ENCODE data around the gene ARIH1. TPM values are rescaled to one million over a fixed set of nuclear protein-coding genes. Genes with fewer than 3 reads are reported as not detected.

Gene ARIH1
- total and polyA plus RNA-seq, 2 experiments from 2014 or later, result 24.5 to 29.5 TPM

- Histone ChIP-seq H3K4me3 (peak overlapping the region; percentile 19; the same call in 1 of the 2 replicates), H3K27me3 (replicated peaks; ENCODE audit: insufficient read depth) (no peaks in the 10 kb centered on the region), H3K4me2 (ENCODE audit: unreplicated experiment) (peak overlapping the region; percentile 86), H4K20me1 (ENCODE audit: insufficient read depth) (peaks cover 59% of the 10 kb centered on the region), H3K27ac (peak overlapping the region; percentile 62), H3K4me1 (ENCODE audit: insufficient read depth) (peaks cover 55% of the 10 kb centered on the region), H3K79me2 (ENCODE audit: insufficient read depth) (peaks cover 98% of the 10 kb centered on the region), H3K9me3 (ENCODE audit: low read depth) (no peaks in the 10 kb centered on the region), H3K36me3 (ENCODE audit: low read depth) (no peaks in the 10 kb centered on the region), H3K9ac (no peak overlapping the region), H3F3A (ENCODE audit: insufficient read depth) (peaks cover 30% of the 10 kb centered on the region), H3K9me2 (ENCODE audit: insufficient read depth) (no peaks in the 10 kb centered on the region), H2AFZ (no peak overlapping the region)
- in situ Hi-C loops (cut with MboI), result no loop called here
- TF ChIP-seq EZH2 (IDR thresholded peaks at IDR 0.05; ENCODE audit: insufficient read depth, poor library complexity, severe bottlenecking) (no peak), EZH2phosphoT487 (IDR thresholded peaks at IDR 0.05; ENCODE audit: insufficient read depth, low read depth) (no peak)
- peak; percentile 42 for DNase-seq
Observed at GRCh38 chr15:72492733-72493132, 18.6 kb downstream of the ARIH1 start.

DNA sequence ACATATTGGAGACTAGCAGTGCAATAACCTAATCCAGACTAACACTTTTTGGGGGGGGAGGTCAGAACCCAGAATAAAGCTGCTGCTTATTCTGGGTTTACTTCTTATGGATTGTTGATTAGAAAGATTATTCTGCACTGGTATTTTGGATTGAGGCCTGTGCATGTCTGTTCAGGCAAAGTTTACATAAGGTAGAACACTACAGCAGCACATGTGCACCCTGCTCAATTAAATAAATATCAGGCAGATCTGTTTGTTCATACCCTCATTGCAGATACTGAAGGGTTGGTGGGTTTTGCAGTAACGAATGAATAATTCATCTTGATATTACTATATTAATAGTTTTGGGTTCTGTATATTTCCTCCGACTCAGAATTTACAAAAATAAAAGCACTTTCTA lies 19.1 kb downstream of the ARIH1 start:
- peaks cover 50% of the 10 kb centered on the region for H3K4me1 ChIP-seq (ENCODE audit: insufficient read depth)
- no peak overlapping the region for H2AFZ ChIP-seq
- peaks cover 56% of the 10 kb centered on the region for H4K20me1 ChIP-seq (ENCODE audit: insufficient read depth)
- 88 to 93% methylated on average over 2 of the region's 2 CpGs for WGBS, 2 experiments (ENCODE audit: low coverage in 1 of 2, low lambda C conversion rate in 2 of 2, missing lambda C conversion rate in 2 of 2)
- DNase-seq, result no peak
- H3K9ac ChIP-seq, result no peak overlapping the region
- no peaks in the 10 kb centered on the region for H3K36me3 ChIP-seq (ENCODE audit: low read depth)
- H3F3A ChIP-seq (ENCODE audit: insufficient read depth), result peaks cover 28% of the 10 kb centered on the region
- no peaks in the 10 kb centered on the region for H3K9me2 ChIP-seq (ENCODE audit: insufficient read depth)
- TF ChIP-seq EZH2phosphoT487 (IDR thresholded peaks at IDR 0.05; ENCODE audit: insufficient read depth, low read depth) (no peak), EZH2 (IDR thresholded peaks at IDR 0.05; ENCODE audit: insufficient read depth, poor library complexity, severe bottlenecking) (no peak)
- no peak overlapping the region for H3K4me3 ChIP-seq
- H3K79me2 ChIP-seq (ENCODE audit: insufficient read depth), result peaks cover 98% of the 10 kb centered on the region
- H3K4me2 ChIP-seq (ENCODE audit: unreplicated experiment), result peak overlapping the region; percentile 86
- H3K27ac ChIP-seq, result peak overlapping the region; percentile 62; the same call in 1 of the 2 replicates
- H3K27me3 ChIP-seq (replicated peaks; ENCODE audit: insufficient read depth), result no peaks in the 10 kb centered on the region
- no peaks in the 10 kb centered on the region for H3K9me3 ChIP-seq (ENCODE audit: low read depth)
- in situ Hi-C loops (cut with MboI), result no loop called here

DNA sequence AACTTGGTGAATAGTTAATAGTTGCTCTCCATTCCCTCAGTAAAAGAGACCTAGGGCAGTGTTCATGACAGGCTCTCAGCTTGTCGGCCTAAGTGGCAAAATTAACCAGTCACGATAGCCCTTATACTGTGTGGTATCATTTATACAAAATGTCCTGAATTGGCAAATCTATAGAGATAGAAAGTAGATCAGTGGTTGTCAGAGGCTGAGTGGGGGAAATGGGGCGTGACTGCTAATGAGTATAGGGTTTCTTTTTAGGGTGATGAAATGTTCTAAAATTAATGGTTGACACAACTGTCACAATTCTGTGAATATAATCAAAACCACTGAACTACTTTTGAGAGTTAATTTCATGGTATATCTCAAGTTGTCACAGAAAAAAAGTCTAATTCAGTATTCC lies 20.9 kb downstream of the ARIH1 start:
- Histone ChIP-seq H3K27ac (no peak overlapping the region), H4K20me1 (ENCODE audit: insufficient read depth) (peaks cover 40% of the 10 kb centered on the region), H3K4me2 (ENCODE audit: unreplicated experiment) (no peak overlapping the region), H3K9me3 (ENCODE audit: low read depth) (no peaks in the 10 kb centered on the region), H3F3A (ENCODE audit: insufficient read depth) (peaks cover 28% of the 10 kb centered on the region), H3K4me1 (ENCODE audit: insufficient read depth) (peaks cover 43% of the 10 kb centered on the region), H3K27me3 (replicated peaks; ENCODE audit: insufficient read depth) (no peaks in the 10 kb centered on the region), H3K9me2 (ENCODE audit: insufficient read depth) (no peaks in the 10 kb centered on the region), H2AFZ (no peak overlapping the region), H3K9ac (no peak overlapping the region), H3K4me3 (no peak overlapping the region), H3K36me3 (ENCODE audit: low read depth) (no peaks in the 10 kb centered on the region), H3K79me2 (ENCODE audit: insufficient read depth) (peaks cover 98% of the 10 kb centered on the region)
- DNase-seq, result no peak
- 85 to 91% methylated on average over 3 of the region's 3 CpGs for WGBS, 2 experiments (ENCODE audit: low coverage in 1 of 2, low lambda C conversion rate in 2 of 2, missing lambda C conversion rate in 2 of 2)
- TF ChIP-seq EZH2phosphoT487 (IDR thresholded peaks at IDR 0.05; ENCODE audit: insufficient read depth, low read depth), result no peak
- TF ChIP-seq EZH2 (IDR thresholded peaks at IDR 0.05; ENCODE audit: insufficient read depth, poor library complexity, severe bottlenecking), result no peak
- in situ Hi-C loops (cut with MboI), result no loop called here

DNA sequence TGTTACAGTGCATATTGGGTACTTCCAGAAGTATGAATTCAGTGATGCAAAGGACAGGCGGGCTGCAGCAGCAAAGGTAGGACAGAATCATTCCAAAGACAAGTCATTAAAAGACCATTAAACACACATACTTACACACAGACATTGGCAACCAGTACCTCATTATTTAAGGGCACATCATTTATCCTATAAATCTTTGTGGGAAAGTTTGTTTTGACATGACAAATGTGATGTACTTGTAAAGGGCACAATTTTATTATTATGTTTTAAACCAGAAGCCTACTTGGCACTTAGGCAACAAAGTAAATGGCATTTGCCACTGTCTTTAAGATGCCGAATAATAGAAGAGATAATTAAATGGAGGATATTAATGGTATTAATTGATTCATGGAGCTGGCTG lies 22.7 kb downstream of the ARIH1 start:
- Histone ChIP-seq H3K27ac (no peak overlapping the region), H2AFZ (no peak overlapping the region), H3K9ac (no peak overlapping the region), H3F3A (ENCODE audit: insufficient read depth) (peaks cover 21% of the 10 kb centered on the region), H3K27me3 (replicated peaks; ENCODE audit: insufficient read depth) (no peaks in the 10 kb centered on the region), H3K9me2 (ENCODE audit: insufficient read depth) (no peaks in the 10 kb centered on the region), H3K4me2 (ENCODE audit: unreplicated experiment) (no peak overlapping the region), H3K4me1 (ENCODE audit: insufficient read depth) (peaks cover 34% of the 10 kb centered on the region), H3K9me3 (ENCODE audit: low read depth) (no peaks in the 10 kb centered on the region), H3K36me3 (ENCODE audit: low read depth) (no peaks in the 10 kb centered on the region), H4K20me1 (ENCODE audit: insufficient read depth) (peaks cover 35% of the 10 kb centered on the region), H3K4me3 (no peak overlapping the region), H3K79me2 (ENCODE audit: insufficient read depth) (peaks cover 98% of the 10 kb centered on the region)
- 50 to 53% methylated on average over 2 of the region's 2 CpGs for WGBS, 2 experiments (ENCODE audit: low coverage in 1 of 2, low lambda C conversion rate in 2 of 2, missing lambda C conversion rate in 2 of 2)
- DNase-seq, result no peak
- TF ChIP-seq EZH2phosphoT487 (IDR thresholded peaks at IDR 0.05; ENCODE audit: insufficient read depth, low read depth), result no peak
- in situ Hi-C loops (cut with MboI), result no loop called here

DNA sequence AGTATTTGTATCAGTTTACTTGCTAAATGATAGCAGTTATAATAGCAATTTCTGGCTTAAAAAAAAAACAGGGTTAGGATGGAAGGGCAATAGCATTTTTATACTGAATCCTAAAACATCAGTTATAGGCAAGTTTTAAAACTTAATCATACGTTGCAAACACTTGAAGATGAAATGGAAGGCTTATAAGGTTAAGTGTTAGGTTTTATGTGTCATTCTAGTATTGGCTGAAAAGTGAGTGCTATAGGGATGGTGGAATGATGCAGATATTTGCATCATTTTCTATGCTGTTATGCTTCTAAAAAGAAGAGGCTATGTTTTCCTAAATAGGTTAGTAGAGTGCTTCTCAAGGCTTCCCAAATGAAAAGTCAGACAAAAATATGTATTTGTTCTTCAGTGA lies 23.3 kb downstream of the ARIH1 start:
- Histone ChIP-seq H3K79me2 (ENCODE audit: insufficient read depth) (peaks cover 100% of the 10 kb centered on the region), H3K4me1 (ENCODE audit: insufficient read depth) (peaks cover 35% of the 10 kb centered on the region), H3F3A (ENCODE audit: insufficient read depth) (peaks cover 16% of the 10 kb centered on the region), H3K4me3 (no peak overlapping the region), H2AFZ (no peak overlapping the region), H3K9me2 (ENCODE audit: insufficient read depth) (no peaks in the 10 kb centered on the region), H3K27ac (no peak overlapping the region), H3K36me3 (ENCODE audit: low read depth) (no peaks in the 10 kb centered on the region), H3K9me3 (ENCODE audit: low read depth) (no peaks in the 10 kb centered on the region), H3K9ac (no peak overlapping the region), H3K27me3 (replicated peaks; ENCODE audit: insufficient read depth) (no peaks in the 10 kb centered on the region), H3K4me2 (ENCODE audit: unreplicated experiment) (no peak overlapping the region), H4K20me1 (ENCODE audit: insufficient read depth) (peaks cover 39% of the 10 kb centered on the region)
- in situ Hi-C loops (cut with MboI), result no loop called here
- DNase-seq, result no peak
- TF ChIP-seq EZH2phosphoT487 (IDR thresholded peaks at IDR 0.05; ENCODE audit: insufficient read depth, low read depth) (no peak), EZH2 (IDR thresholded peaks at IDR 0.05; ENCODE audit: insufficient read depth, poor library complexity, severe bottlenecking) (no peak)
- WGBS, 2 experiments (ENCODE audit: low coverage in 1 of 2, low lambda C conversion rate in 2 of 2, missing lambda C conversion rate in 2 of 2), result 45 to 71% methylated on average over 1 of the region's 1 CpG
